HG03565 (cell line): ENCODE results near the gene ATP4B.

Experiments used
- ATAC-seq: cut with Tn5 transposase; IDR thresholded peaks from one replicate; pipeline ENCODE4 v1.9.1; 2021; ENCODE audit warnings: mild to moderate bottlenecking, moderate library complexity; ENCODE audit not compliant: unreplicated experiment

ATP4B gene

GRCh38 chr13:113656831-113657671 is 947 bp downstream of the ATP4B start:
- ATAC-seq, result no peak

- no peak for ATAC-seq
Measured at GRCh38 chr13:113656003-113656588, 1.9 kb downstream of the ATP4B start.

GRCh38 chr13:113655346-113656002 is 2.5 kb downstream of the ATP4B start:
- no peak for ATAC-seq

- ATAC-seq, result no peak
Measured at GRCh38 chr13:113654591-113655345, 3.2 kb downstream of the ATP4B start.

GRCh38 chr13:113654175-113654560 is 3.8 kb downstream of the ATP4B start:
- no peak for ATAC-seq

- ATAC-seq, result no peak
Measured at GRCh38 chr13:113653264-113654174, 4.5 kb downstream of the ATP4B start.

GRCh38 chr13:113652404-113653263 is 5.4 kb downstream of the ATP4B start:
- no peak for ATAC-seq

GRCh38 chr13:113651511-113652403 is 6.2 kb downstream of the ATP4B start:
- no peak for ATAC-seq

- no peak for ATAC-seq
Measured at GRCh38 chr13:113650731-113651148, 7.3 kb downstream of the ATP4B start.

- ATAC-seq, result no peak
Measured at GRCh38 chr13:113650275-113650674, 7.7 kb downstream of the ATP4B start.

GRCh38 chr13:113649212-113649611 is 8.8 kb downstream of the ATP4B start:
- ATAC-seq, result no peak

GRCh38 chr13:113648216-113648610 is 9.8 kb downstream of the ATP4B start:
- ATAC-seq, result no peak

- ATAC-seq, result no peak
Measured at GRCh38 chr13:113647351-113648215, 10.4 kb downstream of the ATP4B start.

GRCh38 chr13:113646921-113647340 is 11.1 kb downstream of the ATP4B start:
- ATAC-seq, result no peak

GRCh38 chr13:113646376-113646775 is 11.6 kb downstream of the ATP4B start:
- ATAC-seq, result no peak

GRCh38 chr13:113645329-113645728 is 12.7 kb downstream of the ATP4B start:
- ATAC-seq, result no peak

GRCh38 chr13:113644800-113645199 is 13.2 kb downstream of the ATP4B start:
- no peak for ATAC-seq
